Breast epithelium (tissue), 4 donors: ENCODE data around the gene POLN. TPM values are rescaled to one million over a fixed set of nuclear protein-coding genes. Genes with fewer than 3 reads are reported as not detected.
"Not testable (repeated sequence)": the region's sequence is repeated elsewhere in the genome, so short reads cannot be mapped to it uniquely, and the experiment has no call there.

Experiments used
- DNase-seq, 2 donors: peaks; one replicate each; pipeline ENCODE4 v3.0.0-alpha.2; 2019; ENCODE audit warnings: low spot score in 2 of 2
- H3K27ac ChIP-seq, 2 donors: fragments of 200-600 bp; sonication (generic) in 1 of 2; one replicate each; pipeline ENCODE4 v1.5.1; 2016 to 2019; ENCODE audit warnings: mild to moderate bottlenecking in 1 of 2
- H3K27me3 ChIP-seq, 2 donors: fragments of 200-600 bp; sonication (generic) in 1 of 2; one replicate each; pipeline versions ENCODE4 v1.5.1 to v1.6.0; 2017 to 2019; ENCODE audit warnings: control low read depth in 1 of 2, mild to moderate bottlenecking in 1 of 2
- H3K36me3 ChIP-seq: fragments of 200-600 bp; one replicate; pipeline ENCODE4 v1.5.1; 2019
- H3K4me1 ChIP-seq, 2 donors: fragments of 200-600 bp; sonication (generic); one replicate each; pipeline ENCODE4 v1.5.1; 2016 to 2019; ENCODE audit warnings: control low read depth in 1 of 2
- H3K4me3 ChIP-seq, 3 donors: fragments of 200-600 bp; sonication (generic); 1 replicate in 2 of 3; 2 replicates in 1 of 3; pipeline ENCODE4 v1.5.1; 2016 to 2019; ENCODE audit warnings: mild to moderate bottlenecking in 3 of 3, moderate library complexity in 2 of 3
- H3K9me3 ChIP-seq, 2 donors: fragments of 200-600 bp; sonication (generic) in 1 of 2; one replicate each; pipeline ENCODE4 v1.5.1; 2016 to 2019; ENCODE audit warnings: control low read depth in 1 of 2
- POLR2A ChIP-seq: fragments of 450-650 bp; IDR thresholded peaks from one replicate; pipeline ENCODE4 v1.6.1; 2016; ENCODE audit warnings: antibody characterized with exemption, mild to moderate bottlenecking, moderate library complexity
- POLR2AphosphoS5 ChIP-seq, 3 donors: sonication (generic); formaldehyde crosslinking; IDR thresholded peaks; one replicate each; pipeline ENCODE4 v1.6.1; 2017; ENCODE audit warnings: antibody characterized with exemption in 3 of 3
- intact Hi-C: fragments of 100-400 bp; cut with DNase I; formaldehyde crosslinking; loops from one replicate; pipeline ENCODE4 v1.15.1; 2023; ENCODE audit warnings: low total_unique reads
- total RNA-seq, 3 donors: library from RNA; depleted of rRNA; stranded (reverse); fragments of >200 nt; gene quantifications; one replicate each; pipeline ENCODE4 v1.1.0, GENCODE V29; 2016
- TF ChIP-seq, protein P1 (sequence below), 3 donors: fragments of 450-650 bp; IDR thresholded peaks; one replicate each; pipeline ENCODE4 v1.5.1; 2016 to 2017; ENCODE audit warnings: antibody characterized with exemption in 3 of 3, mild to moderate bottlenecking in 3 of 3, moderate library complexity in 3 of 3

POLN gene
- total RNA-seq, 3 donors from 2014 or later: 3.3 to 4.7 (median 4.3) TPM

DNA sequence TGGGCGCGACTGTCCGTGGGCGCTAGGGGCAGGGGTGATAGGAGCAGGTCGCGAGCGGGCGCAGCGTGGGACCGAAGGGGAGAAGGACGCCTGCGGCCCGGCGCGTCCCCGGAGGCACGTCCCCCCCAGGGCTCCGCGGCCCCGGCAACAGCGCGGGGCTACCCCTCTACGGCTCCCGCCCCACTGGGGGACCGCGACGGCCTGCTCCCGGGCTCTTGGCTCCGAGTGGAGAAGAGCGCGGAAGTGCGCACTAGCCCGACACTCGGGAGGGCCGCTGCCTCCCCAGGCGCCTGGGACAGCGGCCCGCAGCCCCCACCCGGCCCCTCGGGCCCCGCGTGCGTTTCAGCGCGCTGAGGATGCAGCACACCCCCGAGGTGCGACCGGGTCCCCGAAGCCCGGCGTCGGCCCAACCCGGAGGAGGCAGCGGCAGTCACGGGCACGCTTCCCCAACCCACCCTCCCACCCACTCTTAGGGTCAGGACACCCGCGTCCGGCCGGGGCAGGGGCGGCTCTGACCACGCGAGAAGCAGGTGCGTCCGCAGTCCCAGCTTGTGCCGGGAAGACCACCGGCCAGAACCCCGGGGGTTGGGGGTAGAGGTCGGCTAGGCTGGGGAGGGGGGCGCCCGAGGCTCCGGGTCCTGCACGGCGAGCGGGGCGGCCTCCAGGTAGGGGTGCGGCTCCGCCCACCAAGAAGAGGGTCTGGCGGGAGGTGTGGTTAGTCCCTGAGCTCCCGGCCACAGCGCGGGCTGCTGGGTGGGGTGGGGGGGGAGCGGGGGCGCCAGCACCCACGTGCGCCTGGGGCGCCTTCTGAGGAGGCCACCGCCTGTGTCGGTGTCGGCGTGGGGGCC is 201.3 kb downstream of the POLN start:
- Histone ChIP-seq H3K4me1 (peaks cover 5 to 12% of the 10 kb centered on the region in 2 donors), H3K36me3 (no peaks in the 10 kb centered on the region), H3K27ac (no peak overlapping the region), H3K4me3 (peak overlapping the region; percentile 62 to 79 (median 72)), H3K27me3 (peaks cover 0 to 16% of the 10 kb centered on the region in 2 donors), H3K9me3 (no peaks in the 10 kb centered on the region)
- intact Hi-C loops: no loop called here
- no peak for DNase-seq
- no peak for TF ChIP-seq POLR2A
- TF ChIP-seq POLR2AphosphoS5 (IDR thresholded peaks at IDR 0.05): no peak
- TF ChIP-seq, protein P1, sequence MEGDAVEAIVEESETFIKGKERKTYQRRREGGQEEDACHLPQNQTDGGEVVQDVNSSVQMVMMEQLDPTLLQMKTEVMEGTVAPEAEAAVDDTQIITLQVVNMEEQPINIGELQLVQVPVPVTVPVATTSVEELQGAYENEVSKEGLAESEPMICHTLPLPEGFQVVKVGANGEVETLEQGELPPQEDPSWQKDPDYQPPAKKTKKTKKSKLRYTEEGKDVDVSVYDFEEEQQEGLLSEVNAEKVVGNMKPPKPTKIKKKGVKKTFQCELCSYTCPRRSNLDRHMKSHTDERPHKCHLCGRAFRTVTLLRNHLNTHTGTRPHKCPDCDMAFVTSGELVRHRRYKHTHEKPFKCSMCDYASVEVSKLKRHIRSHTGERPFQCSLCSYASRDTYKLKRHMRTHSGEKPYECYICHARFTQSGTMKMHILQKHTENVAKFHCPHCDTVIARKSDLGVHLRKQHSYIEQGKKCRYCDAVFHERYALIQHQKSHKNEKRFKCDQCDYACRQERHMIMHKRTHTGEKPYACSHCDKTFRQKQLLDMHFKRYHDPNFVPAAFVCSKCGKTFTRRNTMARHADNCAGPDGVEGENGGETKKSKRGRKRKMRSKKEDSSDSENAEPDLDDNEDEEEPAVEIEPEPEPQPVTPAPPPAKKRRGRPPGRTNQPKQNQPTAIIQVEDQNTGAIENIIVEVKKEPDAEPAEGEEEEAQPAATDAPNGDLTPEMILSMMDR (IDR thresholded peaks at IDR 0.05): no peak

DNA sequence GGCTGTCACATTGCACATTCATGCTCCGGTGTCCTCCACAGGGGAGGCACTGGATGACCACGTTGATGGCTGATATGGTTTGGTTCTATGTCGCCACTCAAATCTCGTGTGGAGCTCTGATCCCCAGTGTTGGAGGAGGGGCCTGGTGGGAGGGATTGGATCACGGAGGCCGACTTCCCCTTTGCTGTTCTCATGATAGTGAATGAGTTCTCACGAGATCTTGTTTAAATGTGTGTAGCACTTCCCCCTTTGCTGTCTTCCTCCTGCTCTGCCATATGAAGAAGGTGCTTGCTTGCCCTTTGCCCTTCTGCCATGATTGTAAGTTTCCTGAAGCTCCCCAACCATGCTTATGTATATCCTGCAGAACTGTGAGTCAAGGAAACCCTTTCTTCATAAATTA is 205.1 kb downstream of the POLN start:
- intact Hi-C loops: no loop called here
- H3K27me3 ChIP-seq: peaks cover 0 to 16% of the 10 kb centered on the region in 2 donors
- TF ChIP-seq POLR2A: no peak
- TF ChIP-seq, protein P1 (IDR thresholded peaks at IDR 0.05): no peak
- TF ChIP-seq POLR2AphosphoS5 (IDR thresholded peaks at IDR 0.05): no peak
- H3K4me1 ChIP-seq: peaks cover 5 to 12% of the 10 kb centered on the region in 2 donors
- H3K9me3 ChIP-seq: no peaks in the 10 kb centered on the region
- H3K27ac ChIP-seq: no peak overlapping the region
- no peaks in the 10 kb centered on the region for H3K36me3 ChIP-seq
- DNase-seq: no peak
- H3K4me3 ChIP-seq: no peak overlapping the region

DNA sequence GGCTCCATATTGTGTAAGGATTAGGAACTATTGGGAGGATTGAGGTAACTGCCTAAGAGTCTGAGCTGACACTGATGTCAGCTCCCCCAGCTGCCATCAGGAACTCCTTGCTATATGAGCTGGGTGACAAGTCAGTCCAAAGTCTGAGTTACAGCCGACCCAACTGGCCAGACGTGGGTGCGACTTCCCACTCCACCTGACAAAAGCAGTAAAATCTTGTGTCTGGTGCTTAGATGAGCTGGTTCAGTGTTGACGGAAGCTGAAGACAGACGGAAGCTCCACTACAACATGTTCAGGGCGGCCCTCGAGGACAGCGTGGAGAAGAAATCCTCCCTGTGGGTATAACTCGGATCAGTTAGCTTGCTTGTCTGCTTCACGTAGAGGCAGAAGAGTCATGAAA is 205.6 kb downstream of the POLN start:
- Histone ChIP-seq H3K27me3 (peaks cover 0 to 11% of the 10 kb centered on the region in 2 donors), H3K4me3 (no peak overlapping the region), H3K9me3 (no peaks in the 10 kb centered on the region), H3K27ac (no peak overlapping the region), H3K36me3 (no peaks in the 10 kb centered on the region), H3K4me1 (peaks cover 4 to 7% of the 10 kb centered on the region in 2 donors)
- intact Hi-C loops: no loop called here
- no peak for DNase-seq
- TF ChIP-seq POLR2AphosphoS5 (IDR thresholded peaks at IDR 0.05) (no peak), POLR2A (no peak)

DNA sequence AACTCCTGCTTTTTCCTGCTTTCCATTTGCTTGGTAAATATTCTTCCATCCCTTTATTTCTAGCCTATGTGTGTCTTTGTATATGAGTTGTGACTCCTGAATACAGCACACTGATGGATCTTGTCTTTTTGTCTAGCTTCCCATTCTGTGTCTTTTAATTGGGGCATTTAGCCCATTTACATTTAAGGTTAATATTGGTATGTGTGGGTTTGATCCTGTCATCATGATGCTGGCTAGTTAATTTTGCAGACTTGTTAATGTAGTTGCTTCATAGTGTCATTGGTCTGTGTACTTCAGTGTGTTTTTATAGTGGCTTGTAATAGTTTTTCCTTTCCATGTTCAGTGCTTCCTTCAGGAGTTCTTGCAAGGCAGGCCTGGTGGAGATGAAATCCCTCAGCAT is 210.8 kb downstream of the POLN start:
- H3K36me3 ChIP-seq, H3K27ac ChIP-seq, DNase-seq, intact Hi-C loops, H3K4me3 ChIP-seq, H3K4me1 ChIP-seq, H3K9me3 ChIP-seq, H3K27me3 ChIP-seq: not testable (repeated sequence)

DNA sequence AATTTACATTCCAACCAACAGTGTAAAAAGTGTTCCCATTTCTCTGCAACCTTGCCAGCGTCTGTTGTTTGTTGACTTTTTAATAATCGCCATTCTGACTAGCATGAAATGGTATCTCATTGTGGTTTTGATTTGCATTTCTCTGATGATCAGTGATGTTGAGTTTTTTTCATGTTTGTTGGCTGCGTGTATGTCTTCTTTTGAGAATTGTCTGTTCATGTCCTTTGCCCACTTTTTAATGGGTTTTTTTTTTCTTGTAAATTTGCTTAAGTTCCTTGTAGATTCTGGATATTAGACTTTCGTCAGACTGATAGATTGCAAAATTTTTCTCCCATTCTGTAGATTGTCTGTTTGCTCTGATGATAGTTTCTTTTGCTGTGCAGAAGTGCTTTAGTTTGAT is 214.8 kb downstream of the POLN start:
- H3K9me3 ChIP-seq, H3K4me3 ChIP-seq, H3K4me1 ChIP-seq, DNase-seq, intact Hi-C loops, H3K27me3 ChIP-seq, H3K27ac ChIP-seq, H3K36me3 ChIP-seq: not testable (repeated sequence)

DNA sequence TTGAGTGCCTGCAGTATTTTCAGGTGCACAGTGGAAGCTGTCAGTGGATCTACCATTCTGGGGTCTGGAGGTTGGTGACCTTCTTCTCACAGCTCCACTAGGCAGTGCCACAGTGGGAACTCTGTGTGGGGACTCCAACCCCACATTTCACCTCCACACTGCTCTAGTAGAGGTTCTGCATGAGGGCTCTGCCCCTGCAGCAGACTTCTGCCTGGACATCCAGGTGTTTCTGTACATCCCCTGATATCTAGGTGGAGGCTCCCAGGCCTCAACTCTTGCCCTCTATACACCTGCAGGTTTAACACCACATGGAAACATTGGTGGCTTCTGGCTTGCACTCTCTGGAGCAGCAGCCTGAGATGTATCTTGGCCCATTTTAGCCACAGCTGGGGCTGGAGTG is 216.1 kb downstream of the POLN start:
- no peaks in the 10 kb centered on the region for H3K9me3 ChIP-seq
- H3K36me3 ChIP-seq: no peaks in the 10 kb centered on the region
- no peaks in the 10 kb centered on the region for H3K4me1 ChIP-seq
- H3K27me3 ChIP-seq: no peaks in the 10 kb centered on the region
- TF ChIP-seq POLR2AphosphoS5 (IDR thresholded peaks at IDR 0.05): no peak
- TF ChIP-seq, protein P1 (IDR thresholded peaks at IDR 0.05): no peak
- TF ChIP-seq POLR2A: no peak
- H3K4me3 ChIP-seq: no peak overlapping the region
- H3K27ac ChIP-seq: no peak overlapping the region
- intact Hi-C loops: no loop called here
- DNase-seq: no peak
